A549 treated with AZD2906 at 1 μM for 4 hours (cell line): Measurements from ENCODE around the gene RPL39. TPM values are rescaled to one million over a fixed set of nuclear protein-coding genes. Genes with fewer than 3 reads are reported as not detected.

Experiments used
- total RNA-seq: library from RNA; stranded (reverse); fragments of 200-300 nt; extraction: Qiagen RNA extraction; gene quantifications from 5 replicates; pipeline ENCODE4 v1.2.3, GENCODE V29; 2022

Gene RPL39
- total RNA-seq, result 3,440 to 4,395 TPM (median 3,536 TPM) in 5 replicates

GRCh38 chrX:119791437-119792231 lies at the start of gene RPL39:
Gene RPL39 (minus strand): TSS chrX:119791630. CDS start chrX:119791576, 54 bp downstream.

GRCh38 chrX:119757979-119758730 lies 33.3 kb downstream of the RPL39 start, which contains the start of gene SOWAHD:
Gene SOWAHD (plus strand): TSS chrX:119758588. CDS start chrX:119758668, 80 bp downstream.

Other genes with a start within 250 kb of the RPL39 start
- gene STEEP1, start 226.2 kb downstream of the RPL39 start, total RNA-seq, result 27.0 to 35.3 TPM (median 29.7 TPM) in 5 replicates
- 137 to 153 TPM (median 141 TPM) in 5 replicates for gene UBE2A, start 217.1 kb downstream of the RPL39 start, total RNA-seq
- 16.4 to 18.3 TPM (median 16.7 TPM) in 5 replicates for gene NKRF, start 185.2 kb downstream of the RPL39 start, total RNA-seq
- 9.2 to 11.3 TPM (median 10.7 TPM) in 5 replicates for gene SEPTIN6, start 98.5 kb downstream of the RPL39 start, total RNA-seq
- 0.06 to 0.18 TPM (median 0.13 TPM) in 4 of 5 replicates, not detected in the other for gene SOWAHD, start 33.0 kb downstream of the RPL39 start, total RNA-seq
- gene UPF3B, start 61.3 kb upstream of the RPL39 start, total RNA-seq, result 15.9 to 22.0 TPM (median 16.7 TPM) in 5 replicates
- 29.8 to 32.3 TPM (median 31.0 TPM) in 5 replicates for gene RNF113A, start 80.1 kb upstream of the RPL39 start, total RNA-seq
- gene NDUFA1, start 80.2 kb upstream of the RPL39 start, total RNA-seq, result 220 to 295 TPM (median 248 TPM) in 5 replicates
- 0.08 TPM in 1 of 5 replicates, not detected in the others for gene AKAP14, start 104.3 kb upstream of the RPL39 start, total RNA-seq
- gene NKAP, start 152.1 kb upstream of the RPL39 start, total RNA-seq, result 6.8 to 7.8 TPM (median 7.0 TPM) in 5 replicates